Ovary (tissue), 9 donors: Measurements from ENCODE around the gene DNLZ. TPM values are rescaled to one million over a fixed set of nuclear protein-coding genes. Genes with fewer than 3 reads are reported as not detected.
A peak's percentile ranks its signal among the peaks of the same experiment; 100 is the strongest.

Experiments
- DNase-seq, 5 donors: peaks; one replicate each; pipeline ENCODE4 v3.0.0-alpha.2; 2019 to 2020
- H3K27ac ChIP-seq, 2 donors: fragments of 200-600 bp; one replicate each; pipeline versions ENCODE4 v1.5.1 to v1.8.0; 2019 to 2022
- H3K27me3 ChIP-seq: fragments of 200-600 bp; one replicate; pipeline ENCODE4 v1.8.0; 2022
- H3K36me3 ChIP-seq: fragments of 200-600 bp; sonication (generic); one replicate; pipeline ENCODE4 v1.5.1; 2019
- H3K4me1 ChIP-seq: one replicate; pipeline ENCODE4 v1.8.1; 2013; ENCODE audit warnings: mild to moderate bottlenecking, moderate library complexity; ENCODE audit not compliant: insufficient read depth
- H3K4me3 ChIP-seq: fragments of 200-600 bp; sonication (generic); one replicate; pipeline ENCODE4 v1.5.1; 2017
- H3K9me3 ChIP-seq, 2 donors: fragments of 200-600 bp in 1 of 2; sonication (generic) in 1 of 2; one replicate each; pipeline versions ENCODE4 v1.5.1 to v1.8.1; 2013 to 2019; ENCODE audit warnings: mild to moderate bottlenecking in 1 of 2, moderate library complexity in 1 of 2
- CTCF ChIP-seq, 3 donors: fragments of 450-650 bp in 2 of 3; fragments of 200-600 bp in 1 of 3; IDR thresholded peaks; one replicate each; pipeline versions ENCODE4 v1.5.1 to v1.8.0; 2016 to 2022; ENCODE audit warnings: antibody characterized with exemption in 3 of 3, mild to moderate bottlenecking in 1 of 3
- EP300 ChIP-seq: sonication (generic); formaldehyde crosslinking; IDR thresholded peaks from one replicate; pipeline ENCODE4 v1.6.1; 2017; ENCODE audit warnings: antibody characterized with exemption
- POLR2A ChIP-seq: fragments of 450-650 bp; IDR thresholded peaks from one replicate; pipeline ENCODE4 v1.6.1; 2017; ENCODE audit warnings: antibody characterized with exemption, mild to moderate bottlenecking, moderate library complexity
- WGBS, 3 donors: extraction: QIAGEN DNeasy Blood & Tissue Kit in 1 of 3; methylation state at CpG; one replicate each; pipeline versions ENCODE4 v1.1.5 to v1.1.7; 2013 to 2017; 5-methylcytosine and 5-hydroxymethylcytosine counted together
- intact Hi-C, 4 donors: fragments of 100-400 bp; cut with DNase I; formaldehyde crosslinking; loops; one replicate each; pipeline versions ENCODE4 v1.11.0 to v1.15.1; 2022 to 2023
- polyA plus RNA-seq, 2 donors: library from polyadenylated mRNA; stranded (reverse); fragments of 200-250 nt in 1 of 2; fragments of 350-450 nt in 1 of 2; fragmentation: Illumina TruSeq in 1 of 2; extraction: RNeasy Lipid Tissue Mini Kit (QIAGEN cat#74804) in 1 of 2; gene quantifications; one replicate each; pipeline ENCODE4 v1.2.3, GENCODE V29; 2013 to 2014
- total RNA-seq, 7 donors: library from RNA; depleted of rRNA in 2 of 7; stranded (reverse); fragments of >200 nt in 2 of 7; fragmentation: NEBNext Ultra II Directional in 3 of 7; extraction: Animal tissue kit (Norgen Biotek cat#: 25700) in 3 of 7; gene quantifications; one replicate each; pipeline versions ENCODE4 v1.1.0 to v1.2.4, GENCODE V29; 2016 to 2023
- donor health status: DM: no; HTN: no; CAD: no; lungs with moderate emphysema.
- donor health status: DM: no; HTN: no; CAD: no.
- donor health status: Bipolar disorder and iron deficiency.
- donor health status: DM: yes; HTN: yes; CAD: no.
- donor health status: DM: no; HTN: no; CAD: no.
- donor health status: DM: yes; HTN: yes; CAD: no.

Gene DNLZ
- total and polyA plus RNA-seq, 9 donors: 1.8 to 33.3 (median 21.2) TPM

- intact Hi-C loops: no loop called here
- H3K4me1 ChIP-seq: peaks cover 10% of the 10 kb centered on the region
- no peaks in the 10 kb centered on the region for H3K36me3 ChIP-seq
- no peak overlapping the region for H3K27ac ChIP-seq
- no peak for TF ChIP-seq CTCF (IDR thresholded peaks at IDR 0.05)
- TF ChIP-seq EP300: no peak
- no peak for TF ChIP-seq POLR2A
- WGBS, 3 donors: 75 to 87% (median 83%) methylated on average over 16 to 29 of the region's 29 CpGs
- H3K4me3 ChIP-seq: no peak overlapping the region
- DNase-seq: no peak
- H3K27me3 ChIP-seq: no peaks in the 10 kb centered on the region
- no peaks in the 10 kb centered on the region for H3K9me3 ChIP-seq
Measured at GRCh38 chr9:136358016-136358415, 5.5 kb downstream of the DNLZ start.

- intact Hi-C loops: no loop called here
- no peak for DNase-seq
- H3K4me3 ChIP-seq: no peak overlapping the region
- no peaks in the 10 kb centered on the region for H3K9me3 ChIP-seq
- H3K27me3 ChIP-seq: no peaks in the 10 kb centered on the region
- no peaks in the 10 kb centered on the region for H3K36me3 ChIP-seq
- H3K4me1 ChIP-seq: peaks cover 7% of the 10 kb centered on the region
- H3K27ac ChIP-seq: no peak overlapping the region
- TF ChIP-seq CTCF (IDR thresholded peaks at IDR 0.05) (no peak), EP300 (no peak), POLR2A (no peak)
- 82 to 85% (median 84%) methylated on average over 19 to 22 of the region's 22 CpGs for WGBS, 3 donors
Measured at GRCh38 chr9:136357202-136357725, 6.3 kb downstream of the DNLZ start.

GRCh38 chr9:136355616-136356557 lies 7.7 kb downstream of the DNLZ start:
- no peak for DNase-seq
- TF ChIP-seq CTCF (IDR thresholded peaks at IDR 0.05) (no peak), POLR2A (no peak), EP300 (no peak)
- Histone ChIP-seq H3K27ac (peak overlapping the region in 1 of 2 donors; percentile 38), H3K9me3 (no peaks in the 10 kb centered on the region), H3K4me1 (peaks cover 6% of the 10 kb centered on the region), H3K27me3 (no peaks in the 10 kb centered on the region), H3K36me3 (no peaks in the 10 kb centered on the region), H3K4me3 (no peak overlapping the region)
- intact Hi-C loops: no loop called here
- 69 to 87% (median 75%) methylated on average over 32 to 54 of the region's 54 CpGs for WGBS, 3 donors

- intact Hi-C loops: no loop called here
- Histone ChIP-seq H3K9me3 (no peaks in the 10 kb centered on the region), H3K27me3 (no peaks in the 10 kb centered on the region), H3K4me3 (no peak overlapping the region), H3K27ac (peak overlapping the region in 1 of 2 donors; percentile 32), H3K36me3 (no peaks in the 10 kb centered on the region), H3K4me1 (peaks cover 3% of the 10 kb centered on the region)
- peak in 3 of 5 donors; percentile 50 to 68 (median 60) for DNase-seq
- no peak for TF ChIP-seq CTCF (IDR thresholded peaks at IDR 0.05)
- no peak for TF ChIP-seq POLR2A
- no peak for TF ChIP-seq EP300
- 38 to 58% (median 48%) methylated on average over 10 to 17 of the region's 17 CpGs for WGBS, 3 donors
Measured at GRCh38 chr9:136354592-136355085, 8.9 kb downstream of the DNLZ start.
